HEK293 (cell line): ENCODE measurements around the gene EFCAB12.

ENCODE experiments used
- BCL11B ChIP-seq: fragments of 450-650 bp; formaldehyde crosslinking; IDR thresholded peaks from 2 replicates; pipeline ENCODE4 v1.5.1; 2016; ENCODE audit warnings: low read depth, missing biosample characterization, missing genetic modification characterization
- MZF1 ChIP-seq: fragments of 450-650 bp; formaldehyde crosslinking; IDR thresholded peaks from 2 replicates; pipeline ENCODE4 v1.5.1; 2017; ENCODE audit warnings: missing biosample characterization, missing genetic modification characterization, borderline replicate concordance
- SETDB1 ChIP-seq: IDR thresholded peaks from one replicate; pipeline ENCODE4 v1.6.1; 2017; ENCODE audit warnings: mild to moderate bottlenecking, low read length, moderate library complexity, mixed read lengths; ENCODE audit not compliant: insufficient read length
- ZNF184 ChIP-seq: fragments of 450-650 bp; IDR thresholded peaks from 2 replicates; pipeline ENCODE4 v1.5.1; 2018; ENCODE audit warnings: missing biosample characterization, mild to moderate bottlenecking, missing genetic modification characterization
- ZNF223 ChIP-seq: fragments of 450-650 bp; formaldehyde crosslinking; IDR thresholded peaks from 2 replicates; pipeline ENCODE4 v1.5.1; 2016; ENCODE audit warnings: missing biosample characterization, missing genetic modification characterization
- ZNF350 ChIP-seq: fragments of 450-650 bp; formaldehyde crosslinking; IDR thresholded peaks from 2 replicates; pipeline ENCODE4 v1.5.0; 2017; ENCODE audit warnings: missing biosample characterization, mild to moderate bottlenecking, missing genetic modification characterization
- ZNF473 ChIP-seq: fragments of 450-650 bp; formaldehyde crosslinking; IDR thresholded peaks from 2 replicates; pipeline ENCODE4 v1.5.1; 2017; ENCODE audit warnings: missing biosample characterization, missing genetic modification characterization
- ZNF521 ChIP-seq: fragments of 450-650 bp; formaldehyde crosslinking; IDR thresholded peaks from 2 replicates; pipeline ENCODE4 v1.5.1; 2017; ENCODE audit warnings: missing biosample characterization, mild to moderate bottlenecking, missing genetic modification characterization
- ZNF777 ChIP-seq: fragments of 450-650 bp; formaldehyde crosslinking; IDR thresholded peaks from 2 replicates; pipeline ENCODE4 v1.5.1; 2017; ENCODE audit warnings: missing biosample characterization, missing genetic modification characterization, borderline replicate concordance
- TF ChIP-seq, protein P1 (sequence below): fragments of 450-650 bp; formaldehyde crosslinking; IDR thresholded peaks from 2 replicates; pipeline ENCODE4 v1.5.1; 2016; ENCODE audit warnings: missing biosample characterization, missing genetic modification characterization
- TF ChIP-seq, protein P2 (sequence below): fragments of 450-650 bp; formaldehyde crosslinking; IDR thresholded peaks from 2 replicates; pipeline ENCODE4 v1.5.1; 2016; ENCODE audit warnings: missing biosample characterization, missing genetic modification characterization
- TF ChIP-seq, protein P3 (sequence below): fragments of 450-650 bp; formaldehyde crosslinking; IDR thresholded peaks from 2 replicates; pipeline ENCODE4 v1.5.1; 2016; ENCODE audit warnings: missing biosample characterization, missing genetic modification characterization
- TF ChIP-seq, protein P4 (sequence below): fragments of 450-650 bp; formaldehyde crosslinking; IDR thresholded peaks from 2 replicates; pipeline ENCODE4 v1.5.1; 2016; ENCODE audit warnings: missing biosample characterization, missing genetic modification characterization

DNA sequence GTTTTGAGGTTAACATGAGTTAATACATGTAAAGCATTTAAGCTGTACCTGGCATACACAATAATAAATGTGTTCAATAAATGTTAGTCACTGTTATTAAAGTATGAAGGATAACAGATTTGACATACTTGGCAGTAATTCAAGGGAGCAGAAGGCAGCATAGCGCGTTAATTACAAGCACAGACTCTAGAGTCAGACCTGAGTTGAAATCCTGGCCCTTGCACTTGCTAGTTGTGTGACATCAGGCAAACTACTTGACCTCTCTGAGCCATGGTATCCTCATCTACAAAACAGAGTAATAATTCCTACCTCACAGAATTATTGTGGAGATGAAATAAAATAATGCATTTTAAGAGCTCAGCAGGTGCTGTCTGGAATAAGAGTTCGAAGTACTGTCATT lies 17.0 kb upstream of the EFCAB12 start:
- TF ChIP-seq, protein P1, sequence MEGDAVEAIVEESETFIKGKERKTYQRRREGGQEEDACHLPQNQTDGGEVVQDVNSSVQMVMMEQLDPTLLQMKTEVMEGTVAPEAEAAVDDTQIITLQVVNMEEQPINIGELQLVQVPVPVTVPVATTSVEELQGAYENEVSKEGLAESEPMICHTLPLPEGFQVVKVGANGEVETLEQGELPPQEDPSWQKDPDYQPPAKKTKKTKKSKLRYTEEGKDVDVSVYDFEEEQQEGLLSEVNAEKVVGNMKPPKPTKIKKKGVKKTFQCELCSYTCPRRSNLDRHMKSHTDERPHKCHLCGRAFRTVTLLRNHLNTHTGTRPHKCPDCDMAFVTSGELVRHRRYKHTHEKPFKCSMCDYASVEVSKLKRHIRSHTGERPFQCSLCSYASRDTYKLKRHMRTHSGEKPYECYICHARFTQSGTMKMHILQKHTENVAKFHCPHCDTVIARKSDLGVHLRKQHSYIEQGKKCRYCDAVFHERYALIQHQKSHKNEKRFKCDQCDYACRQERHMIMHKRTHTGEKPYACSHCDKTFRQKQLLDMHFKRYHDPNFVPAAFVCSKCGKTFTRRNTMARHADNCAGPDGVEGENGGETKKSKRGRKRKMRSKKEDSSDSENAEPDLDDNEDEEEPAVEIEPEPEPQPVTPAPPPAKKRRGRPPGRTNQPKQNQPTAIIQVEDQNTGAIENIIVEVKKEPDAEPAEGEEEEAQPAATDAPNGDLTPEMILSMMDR (tag by site-specific recombination): no peak
- TF ChIP-seq ZNF473 (tag by site-specific recombination): no peak
- TF ChIP-seq, protein P2, sequence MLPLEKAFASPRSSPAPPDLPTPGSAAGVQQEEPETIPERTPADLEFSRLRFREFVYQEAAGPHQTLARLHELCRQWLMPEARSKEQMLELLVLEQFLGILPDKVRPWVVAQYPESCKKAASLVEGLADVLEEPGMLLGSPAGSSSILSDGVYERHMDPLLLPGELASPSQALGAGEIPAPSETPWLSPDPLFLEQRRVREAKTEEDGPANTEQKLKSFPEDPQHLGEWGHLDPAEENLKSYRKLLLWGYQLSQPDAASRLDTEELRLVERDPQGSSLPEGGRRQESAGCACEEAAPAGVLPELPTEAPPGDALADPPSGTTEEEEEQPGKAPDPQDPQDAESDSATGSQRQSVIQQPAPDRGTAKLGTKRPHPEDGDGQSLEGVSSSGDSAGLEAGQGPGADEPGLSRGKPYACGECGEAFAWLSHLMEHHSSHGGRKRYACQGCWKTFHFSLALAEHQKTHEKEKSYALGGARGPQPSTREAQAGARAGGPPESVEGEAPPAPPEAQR: no peak
- no peak for TF ChIP-seq ZNF777 (tag by site-specific recombination)
- TF ChIP-seq, protein P3, sequence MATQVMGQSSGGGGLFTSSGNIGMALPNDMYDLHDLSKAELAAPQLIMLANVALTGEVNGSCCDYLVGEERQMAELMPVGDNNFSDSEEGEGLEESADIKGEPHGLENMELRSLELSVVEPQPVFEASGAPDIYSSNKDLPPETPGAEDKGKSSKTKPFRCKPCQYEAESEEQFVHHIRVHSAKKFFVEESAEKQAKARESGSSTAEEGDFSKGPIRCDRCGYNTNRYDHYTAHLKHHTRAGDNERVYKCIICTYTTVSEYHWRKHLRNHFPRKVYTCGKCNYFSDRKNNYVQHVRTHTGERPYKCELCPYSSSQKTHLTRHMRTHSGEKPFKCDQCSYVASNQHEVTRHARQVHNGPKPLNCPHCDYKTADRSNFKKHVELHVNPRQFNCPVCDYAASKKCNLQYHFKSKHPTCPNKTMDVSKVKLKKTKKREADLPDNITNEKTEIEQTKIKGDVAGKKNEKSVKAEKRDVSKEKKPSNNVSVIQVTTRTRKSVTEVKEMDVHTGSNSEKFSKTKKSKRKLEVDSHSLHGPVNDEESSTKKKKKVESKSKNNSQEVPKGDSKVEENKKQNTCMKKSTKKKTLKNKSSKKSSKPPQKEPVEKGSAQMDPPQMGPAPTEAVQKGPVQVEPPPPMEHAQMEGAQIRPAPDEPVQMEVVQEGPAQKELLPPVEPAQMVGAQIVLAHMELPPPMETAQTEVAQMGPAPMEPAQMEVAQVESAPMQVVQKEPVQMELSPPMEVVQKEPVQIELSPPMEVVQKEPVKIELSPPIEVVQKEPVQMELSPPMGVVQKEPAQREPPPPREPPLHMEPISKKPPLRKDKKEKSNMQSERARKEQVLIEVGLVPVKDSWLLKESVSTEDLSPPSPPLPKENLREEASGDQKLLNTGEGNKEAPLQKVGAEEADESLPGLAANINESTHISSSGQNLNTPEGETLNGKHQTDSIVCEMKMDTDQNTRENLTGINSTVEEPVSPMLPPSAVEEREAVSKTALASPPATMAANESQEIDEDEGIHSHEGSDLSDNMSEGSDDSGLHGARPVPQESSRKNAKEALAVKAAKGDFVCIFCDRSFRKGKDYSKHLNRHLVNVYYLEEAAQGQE (tag by site-specific recombination): no peak
- TF ChIP-seq SETDB1: no peak
- TF ChIP-seq ZNF350 (tag by site-specific recombination): no peak
- no peak for TF ChIP-seq BCL11B (tag by site-specific recombination)
- no peak for TF ChIP-seq ZNF184 (tag by site-specific recombination)
- TF ChIP-seq ZNF521 (tag by site-specific recombination): no peak
- no peak for TF ChIP-seq MZF1 (tag by site-specific recombination)
- no peak for TF ChIP-seq ZNF223 (tag by site-specific recombination)
- TF ChIP-seq, protein P4, sequence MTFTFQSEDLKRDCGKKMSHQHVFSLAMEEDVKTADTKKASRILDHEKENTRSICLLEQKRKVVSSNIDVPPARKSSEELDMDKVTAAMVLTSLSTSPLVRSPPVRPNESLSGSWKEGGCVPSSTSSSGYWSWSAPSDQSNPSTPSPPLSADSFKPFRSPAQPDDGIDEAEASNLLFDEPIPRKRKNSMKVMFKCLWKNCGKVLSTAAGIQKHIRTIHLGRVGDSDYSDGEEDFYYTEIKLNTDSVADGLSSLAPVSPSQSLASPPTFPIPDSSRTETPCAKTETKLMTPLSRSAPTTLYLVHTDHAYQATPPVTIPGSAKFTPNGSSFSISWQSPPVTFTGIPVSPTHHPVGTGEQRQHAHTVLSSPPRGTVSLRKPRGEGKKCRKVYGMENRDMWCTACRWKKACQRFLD (tag by site-specific recombination): no peak
